ENCODE results near the gene KIF20A.
A peak's percentile ranks its signal among the peaks of the same experiment; 100 is the strongest.

The KIF20A gene

DNA sequence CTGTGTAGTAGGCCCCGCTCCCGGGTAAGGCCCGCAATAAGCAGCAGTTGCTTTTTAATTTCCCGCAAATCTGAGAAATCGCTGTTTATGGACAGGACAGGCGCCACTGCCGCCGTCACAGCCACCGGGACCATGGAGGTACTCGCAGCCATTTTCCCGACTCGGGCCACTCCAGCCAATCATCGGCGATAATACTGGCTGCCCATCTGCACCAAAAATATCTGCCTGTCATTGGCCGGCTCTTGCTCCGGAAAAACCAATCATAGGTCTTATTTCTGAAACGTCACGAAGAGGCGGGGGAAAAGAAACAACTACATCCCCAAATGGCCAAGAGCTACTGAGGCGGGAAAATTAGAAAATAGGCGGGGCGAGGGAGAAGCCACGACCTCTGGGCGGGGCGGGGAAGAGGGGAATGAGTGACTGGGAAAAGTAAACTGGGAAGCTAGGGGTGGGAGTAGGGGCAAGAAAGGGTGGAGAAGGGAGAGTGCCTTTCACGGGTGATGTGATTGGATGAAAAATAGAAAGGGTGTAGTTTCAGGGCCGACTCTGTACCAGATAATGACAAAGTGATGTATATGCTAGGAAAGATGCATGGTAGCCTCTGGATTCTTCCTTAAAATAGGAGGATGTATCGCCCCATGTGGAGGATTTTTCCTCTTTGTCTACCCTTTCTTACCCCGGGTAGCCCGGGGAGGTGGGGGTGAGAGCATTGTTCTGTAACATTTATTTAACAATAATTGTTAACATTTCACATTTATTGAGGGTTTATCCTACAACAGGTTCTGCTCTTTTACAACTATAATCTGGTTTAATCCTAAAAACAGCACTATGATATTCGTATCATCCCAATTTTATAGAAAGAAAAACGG is 34.5 kb downstream of the KIF20A start, which contains the start of gene CDC23:
Gene CDC23, minus strand, starts transcription at position 163 of the 869 bp plus-strand sequence. Its CDS starts 11 bp downstream, at position 152.
- TF ChIP-seq, protein P1, sequence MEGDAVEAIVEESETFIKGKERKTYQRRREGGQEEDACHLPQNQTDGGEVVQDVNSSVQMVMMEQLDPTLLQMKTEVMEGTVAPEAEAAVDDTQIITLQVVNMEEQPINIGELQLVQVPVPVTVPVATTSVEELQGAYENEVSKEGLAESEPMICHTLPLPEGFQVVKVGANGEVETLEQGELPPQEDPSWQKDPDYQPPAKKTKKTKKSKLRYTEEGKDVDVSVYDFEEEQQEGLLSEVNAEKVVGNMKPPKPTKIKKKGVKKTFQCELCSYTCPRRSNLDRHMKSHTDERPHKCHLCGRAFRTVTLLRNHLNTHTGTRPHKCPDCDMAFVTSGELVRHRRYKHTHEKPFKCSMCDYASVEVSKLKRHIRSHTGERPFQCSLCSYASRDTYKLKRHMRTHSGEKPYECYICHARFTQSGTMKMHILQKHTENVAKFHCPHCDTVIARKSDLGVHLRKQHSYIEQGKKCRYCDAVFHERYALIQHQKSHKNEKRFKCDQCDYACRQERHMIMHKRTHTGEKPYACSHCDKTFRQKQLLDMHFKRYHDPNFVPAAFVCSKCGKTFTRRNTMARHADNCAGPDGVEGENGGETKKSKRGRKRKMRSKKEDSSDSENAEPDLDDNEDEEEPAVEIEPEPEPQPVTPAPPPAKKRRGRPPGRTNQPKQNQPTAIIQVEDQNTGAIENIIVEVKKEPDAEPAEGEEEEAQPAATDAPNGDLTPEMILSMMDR (conservative IDR thresholded peaks at IDR 0.05; ENCODE audit: low read length) = no peak
- H3K4me3 ChIP-seq (ENCODE audit: low read length) = peak within 1 kb of the TSS; percentile 81

DNA sequence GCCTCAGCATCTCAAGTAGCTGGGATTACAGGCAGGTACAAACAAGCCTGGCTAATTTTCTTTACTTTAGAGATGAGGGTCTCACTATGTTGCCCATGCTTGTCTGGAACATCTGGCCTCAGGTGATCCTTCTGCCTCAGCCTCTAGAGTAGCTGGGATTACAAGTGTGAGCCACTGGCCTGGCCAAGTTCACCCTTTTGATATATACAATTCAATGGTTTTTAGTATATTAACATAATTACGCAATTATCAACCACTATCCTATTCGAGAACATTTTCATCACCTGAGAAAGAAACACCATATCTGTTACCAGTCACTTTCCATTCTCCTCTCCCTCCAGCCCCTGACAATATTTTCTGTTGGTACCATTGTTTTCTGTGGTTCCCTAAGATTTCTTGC is 37.9 kb downstream of the KIF20A start:
- no peak for DNase-seq (ENCODE audit: low read depth)
- TF ChIP-seq, protein P1 (conservative IDR thresholded peaks at IDR 0.05; ENCODE audit: low read length) = no peak
- H3K4me3 ChIP-seq (ENCODE audit: low read length) = no peak overlapping the region

More for the DNA sequence above, 34.5 kb downstream of the KIF20A start, which contains the start of gene CDC23:
- DNase-seq (ENCODE audit: low read depth) = peak; percentile 97

DNA sequence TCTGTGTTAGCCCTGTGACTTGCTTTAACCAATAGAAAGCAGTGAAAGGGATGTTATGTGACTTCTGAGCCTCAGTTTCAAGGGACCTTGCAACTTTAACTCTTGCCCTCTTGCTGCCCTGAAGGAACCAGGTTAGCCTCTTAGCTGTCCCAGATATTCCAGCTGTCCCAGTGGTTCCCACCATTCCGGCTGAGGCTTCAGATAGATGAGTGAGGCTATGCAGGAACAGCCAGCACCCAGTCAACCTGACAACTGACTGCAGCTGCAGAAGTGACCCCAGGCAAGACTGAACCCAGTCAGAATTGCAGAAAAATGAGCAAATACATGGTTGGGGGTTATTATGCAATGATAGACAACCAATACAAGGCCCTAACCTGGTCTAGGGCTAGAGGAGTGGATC is 44.6 kb downstream of the KIF20A start:
- no peak for DNase-seq (ENCODE audit: low read depth)
- H3K4me3 ChIP-seq (ENCODE audit: low read length) = no peak overlapping the region
- TF ChIP-seq, protein P1 (conservative IDR thresholded peaks at IDR 0.05; ENCODE audit: low read length) = no peak

DNA sequence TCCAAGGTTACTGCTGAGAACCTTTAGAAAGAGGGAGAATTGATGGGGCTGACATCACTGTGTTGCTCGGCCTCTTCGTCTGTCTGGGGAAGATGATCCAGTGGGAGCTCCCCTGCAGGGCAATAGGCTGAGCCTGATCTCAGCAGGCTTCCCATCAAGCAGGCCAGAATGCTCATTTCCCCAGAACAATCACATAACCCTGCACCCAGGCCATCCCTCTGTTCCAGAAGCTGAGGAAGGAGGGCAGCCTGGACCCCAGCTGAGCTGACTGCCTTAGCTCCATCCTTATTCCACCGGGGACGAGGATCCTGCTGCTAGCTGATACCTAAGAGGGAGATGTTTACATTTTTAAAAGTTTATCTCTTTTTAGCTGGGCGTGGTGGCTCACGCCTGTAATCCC is 45.8 kb downstream of the KIF20A start:
- no peak overlapping the region for H3K4me3 ChIP-seq (ENCODE audit: low read length)
- TF ChIP-seq, protein P1 (conservative IDR thresholded peaks at IDR 0.05; ENCODE audit: low read length) = no peak
- DNase-seq (ENCODE audit: low read depth) = no peak

DNA sequence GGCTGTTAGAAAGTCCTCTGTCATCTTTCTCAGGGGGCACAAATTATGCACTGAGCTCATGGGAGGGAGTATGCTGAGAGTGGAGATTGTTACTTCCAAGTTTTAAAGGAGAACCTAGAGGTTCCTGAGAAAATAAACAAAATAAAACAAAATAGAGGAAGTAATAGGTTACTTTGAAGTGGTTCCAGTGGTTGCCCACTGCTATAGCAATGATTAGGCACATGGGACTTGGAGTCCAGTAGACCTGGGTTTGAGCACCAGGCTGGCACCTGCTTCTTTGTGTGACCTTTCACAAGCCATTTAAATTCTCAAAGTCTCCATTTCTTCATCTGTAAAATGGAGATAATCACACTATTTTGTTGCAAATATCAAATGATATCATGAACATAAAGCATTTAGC is 48.0 kb downstream of the KIF20A start:
- TF ChIP-seq, protein P1 (conservative IDR thresholded peaks at IDR 0.05; ENCODE audit: low read length) = no peak
- no peak overlapping the region for H3K4me3 ChIP-seq (ENCODE audit: low read length)
- DNase-seq (ENCODE audit: low read depth) = no peak

DNA sequence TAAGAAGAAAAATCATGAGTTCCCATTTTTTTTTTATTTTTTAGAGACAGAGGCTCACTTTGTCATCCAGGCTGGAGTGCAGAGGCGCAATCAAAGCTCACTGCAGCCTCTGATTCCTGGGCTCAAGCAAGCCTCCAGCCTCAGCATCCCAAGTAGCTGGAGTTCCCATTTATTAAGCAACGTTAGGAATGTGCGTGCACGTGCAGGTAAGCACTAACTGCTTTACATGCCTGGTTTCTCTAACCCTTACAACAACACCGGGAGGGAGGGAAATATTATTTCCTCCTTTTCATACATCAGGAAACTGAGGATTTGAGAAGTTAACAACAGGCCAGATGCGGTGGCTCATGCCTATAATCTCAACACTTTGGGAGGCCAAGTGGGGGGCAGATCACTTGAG is 50.5 kb downstream of the KIF20A start:
- TF ChIP-seq, protein P1 (conservative IDR thresholded peaks at IDR 0.05; ENCODE audit: low read length) = no peak
- no peak for DNase-seq (ENCODE audit: low read depth)
- no peak overlapping the region for H3K4me3 ChIP-seq (ENCODE audit: low read length)

DNA sequence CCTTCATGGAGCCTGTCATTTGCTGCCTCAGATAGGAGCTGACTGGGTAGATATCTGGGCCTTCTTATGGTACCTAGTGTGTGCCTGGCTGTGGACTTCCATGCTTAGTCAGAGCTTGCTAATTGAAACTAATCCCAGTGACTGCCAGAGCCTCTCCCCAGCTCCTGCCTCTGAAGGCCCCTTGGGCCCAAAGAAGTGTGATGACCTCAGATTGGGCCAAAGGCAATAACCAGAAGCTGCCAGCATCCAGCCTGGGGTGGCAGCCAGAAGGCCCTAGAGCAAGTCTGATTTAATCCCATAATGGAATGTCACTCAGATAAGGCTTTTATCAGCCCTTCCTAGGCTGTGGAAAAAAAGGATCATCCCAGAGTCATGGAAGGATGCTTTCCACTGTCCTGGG is 51.3 kb downstream of the KIF20A start:
- TF ChIP-seq, protein P1 (conservative IDR thresholded peaks at IDR 0.05; ENCODE audit: low read length) = no peak
- no peak overlapping the region for H3K4me3 ChIP-seq (ENCODE audit: low read length)
- DNase-seq (ENCODE audit: low read depth) = peak; percentile 18
